GM19238 (cell line): ENCODE measurements around the gene NEURL4.
"Not testable (repeated sequence)": the region's sequence is repeated elsewhere in the genome, so short reads cannot be mapped to it uniquely, and the experiment has no call there.

Experiments used
- DNase-seq: peaks from one replicate; pipeline ENCODE4 v3.0.0; 2011; ENCODE audit warnings: low spot score; ENCODE audit not compliant: insufficient read length

NEURL4 gene

DNA sequence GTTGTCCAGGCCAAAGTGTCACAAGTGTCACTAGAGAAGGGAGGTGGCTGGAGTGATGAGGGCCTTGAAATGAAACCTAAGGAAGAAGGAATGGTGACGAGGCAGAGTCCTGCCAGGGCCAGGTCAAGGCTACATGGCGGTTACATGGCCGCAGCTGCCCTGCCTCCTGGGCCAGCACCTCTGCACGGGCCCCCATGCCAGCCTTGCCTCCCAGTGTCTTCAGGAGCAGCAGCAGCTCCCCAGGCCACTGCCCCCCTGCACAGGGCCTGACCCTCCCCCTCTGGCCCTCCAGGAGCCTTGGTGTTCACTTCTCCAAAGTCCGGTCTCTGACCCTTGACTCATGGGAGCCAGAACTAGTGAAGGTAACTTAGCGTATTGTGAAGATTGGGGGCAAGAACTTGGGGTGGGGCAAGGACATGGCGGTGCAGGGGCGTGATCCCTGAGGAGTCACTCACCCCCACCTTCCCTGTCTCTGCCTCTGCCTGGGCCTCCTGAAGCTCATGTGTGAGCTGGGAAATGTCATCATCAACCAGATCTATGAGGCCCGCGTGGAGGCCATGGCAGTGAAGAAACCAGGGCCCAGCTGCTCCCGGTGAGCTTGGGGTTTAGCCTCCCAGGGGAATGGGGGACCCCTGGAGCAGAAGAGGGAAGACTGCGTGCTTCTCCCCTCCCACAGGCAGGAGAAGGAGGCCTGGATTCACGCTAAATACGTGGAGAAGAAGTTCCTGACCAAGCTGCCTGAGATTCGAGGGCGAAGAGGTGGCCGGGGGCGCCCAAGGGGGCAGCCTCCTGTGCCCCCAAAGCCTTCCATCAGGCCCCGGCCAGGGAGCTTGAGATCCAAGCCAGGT lies 18.7 kb upstream of the NEURL4 start:
- DNase-seq = no peak

- no peak for DNase-seq
Observed at GRCh38 chr17:7346761-7347614, 17.9 kb upstream of the NEURL4 start.

DNA sequence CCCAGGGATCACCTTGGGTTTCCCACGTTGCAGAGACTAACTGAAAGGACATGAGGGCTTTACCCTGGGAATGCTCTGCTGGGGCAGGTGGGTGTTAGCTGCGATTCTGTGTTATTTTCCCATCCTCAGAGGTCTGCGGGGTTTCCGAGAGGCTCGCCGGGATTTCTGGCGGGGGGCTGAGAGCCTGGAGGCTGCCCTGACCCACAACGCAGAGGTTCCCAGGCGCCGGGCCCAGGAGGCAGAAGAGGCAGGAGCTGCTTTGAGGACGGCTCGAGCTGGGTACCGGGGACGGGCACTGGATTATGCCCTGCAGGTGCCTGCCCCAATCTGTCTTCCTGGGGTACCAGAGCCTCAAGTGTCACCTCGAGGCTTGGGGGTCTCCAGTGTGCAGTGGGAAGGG lies 14.1 kb upstream of the NEURL4 start:
- DNase-seq = no peak

DNA sequence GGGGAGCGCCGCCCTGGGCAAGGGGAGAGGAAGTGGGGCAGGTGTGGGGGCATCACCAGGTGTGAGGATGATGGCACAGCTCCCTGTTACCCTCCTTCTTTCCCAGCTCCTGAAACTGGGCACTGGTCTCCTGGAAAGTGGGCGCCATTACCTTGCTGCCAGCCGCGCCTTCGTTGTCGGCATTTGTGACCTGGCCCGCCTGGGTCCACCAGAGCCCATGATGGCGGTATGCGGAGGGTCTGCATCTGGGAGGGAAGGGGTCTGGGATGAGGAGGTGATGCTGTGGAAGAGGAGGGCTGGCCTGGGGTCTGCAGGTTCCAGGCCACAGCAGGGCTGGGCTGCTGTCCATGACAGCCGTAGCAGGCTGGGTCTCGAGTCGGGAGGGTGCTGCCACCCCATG lies 12.7 kb upstream of the NEURL4 start:
- DNase-seq = no peak

GRCh38 chr17:7340179-7340578 lies 11.0 kb upstream of the NEURL4 start:
- no peak for DNase-seq

GRCh38 chr17:7337600-7337999 lies 8.5 kb upstream of the NEURL4 start:
- not testable (repeated sequence) for DNase-seq

DNA sequence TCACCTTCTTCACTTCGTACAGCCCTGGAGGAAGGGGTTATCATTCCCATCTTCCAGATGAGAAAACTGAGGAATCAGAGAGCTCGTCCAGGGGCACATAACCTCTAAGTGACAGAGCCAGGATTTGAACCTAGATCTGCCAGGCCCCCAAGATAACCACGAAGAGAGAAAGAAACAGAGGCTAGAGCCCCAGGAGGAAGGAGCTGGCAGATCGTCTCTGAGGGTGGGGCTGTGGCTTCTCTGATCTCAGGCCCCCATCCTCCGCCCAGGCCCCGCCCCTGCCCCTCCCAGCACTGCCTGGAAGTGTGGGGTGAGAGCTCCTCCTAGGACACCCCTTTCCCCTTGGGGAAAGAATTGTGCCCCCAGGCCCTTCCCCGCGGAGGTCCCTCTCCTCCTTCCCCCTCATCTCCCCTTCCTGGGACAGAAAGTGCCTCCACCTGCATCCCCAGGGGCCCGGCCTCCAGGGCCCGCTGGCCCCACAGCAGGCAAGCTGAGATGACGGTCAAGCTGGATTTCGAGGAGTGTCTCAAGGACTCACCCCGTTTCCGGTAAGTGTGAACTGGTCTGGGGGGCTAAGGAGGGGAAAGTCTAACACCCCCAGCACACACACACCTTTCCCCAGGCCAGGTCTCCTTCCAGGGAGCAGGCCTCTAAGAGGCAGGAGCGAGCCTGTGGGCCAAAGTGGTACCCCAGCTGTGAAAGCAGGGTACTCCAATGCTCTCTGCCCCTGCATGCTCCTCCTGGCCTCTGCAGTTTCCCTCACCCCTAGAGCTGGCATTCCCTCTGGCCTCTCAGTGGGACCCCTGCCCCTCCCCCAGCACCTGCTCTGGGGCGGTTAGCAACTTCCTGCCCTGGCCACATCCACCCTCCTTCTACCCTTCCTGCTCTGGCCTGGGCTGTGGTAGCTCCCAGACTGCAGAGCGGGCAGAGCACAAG lies 7.4 kb upstream of the NEURL4 start, which contains the start of gene ACAP1:
Gene ACAP1 (plus strand): TSS at position 290 of the 936 bp plus-strand sequence. CDS start 206 bp downstream, at position 496.
- peak; percentile 79 for DNase-seq

GRCh38 chr17:7335765-7336164 lies 6.6 kb upstream of the NEURL4 start:
- not testable (repeated sequence) for DNase-seq

DNA sequence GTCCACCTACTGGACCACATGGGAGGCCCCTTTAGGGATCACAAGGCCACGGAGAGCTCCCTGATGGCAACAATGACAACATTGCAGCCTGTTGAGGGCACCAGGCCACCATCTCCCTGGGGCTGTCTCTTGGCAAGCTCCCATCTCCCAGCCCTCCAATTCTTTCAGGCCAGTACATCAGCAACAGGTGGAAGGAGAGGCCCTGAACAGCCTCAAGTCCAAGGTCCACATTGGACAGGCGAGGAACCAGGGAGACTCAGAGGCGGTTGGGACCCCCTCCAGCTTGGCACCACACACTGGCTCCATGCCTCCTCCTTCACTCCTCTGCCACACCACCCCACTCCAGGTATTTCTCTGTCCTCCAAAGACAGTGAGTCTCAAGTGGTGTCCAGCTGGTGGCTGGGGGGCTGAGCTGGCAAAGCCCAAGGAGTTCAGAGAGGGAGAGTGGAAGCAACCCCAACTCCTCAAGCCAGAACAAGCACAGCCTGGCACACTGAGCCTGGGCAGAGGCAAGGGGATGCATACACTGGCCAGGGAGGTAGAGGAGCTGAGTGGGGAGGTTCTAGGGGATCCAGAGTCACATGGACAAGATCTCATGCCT lies 5.9 kb upstream of the NEURL4 start:
- DNase-seq = no peak

- not testable (repeated sequence) for DNase-seq
Observed at GRCh38 chr17:7332600-7333069, 3.5 kb upstream of the NEURL4 start.

DNA sequence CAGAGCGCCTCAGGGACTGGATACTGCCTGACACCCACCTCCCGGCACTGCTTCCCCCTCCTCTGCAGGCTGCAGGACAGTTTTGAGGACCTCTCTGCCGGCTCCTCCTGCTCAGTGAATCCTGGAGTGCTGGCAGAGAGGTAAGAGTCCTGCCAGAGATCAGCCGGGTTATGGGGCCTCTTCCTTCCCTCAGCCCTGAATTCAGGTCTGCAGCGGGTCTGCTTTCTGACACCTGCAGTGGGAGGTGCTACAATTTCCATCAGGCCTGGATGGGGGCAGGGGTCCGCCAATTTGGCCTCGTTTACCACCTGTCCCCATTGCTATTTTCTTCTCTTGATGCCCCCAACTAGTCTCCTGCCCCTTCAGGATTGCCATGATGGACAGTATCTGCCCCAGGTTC lies 3.0 kb upstream of the NEURL4 start:
- no peak for DNase-seq

- no peak for DNase-seq
Observed at GRCh38 chr17:7330638-7331015, 1.5 kb upstream of the NEURL4 start.

GRCh38 chr17:7329997-7330637 lies 982 bp upstream of the NEURL4 start:
- DNase-seq = peak; percentile 87

DNA sequence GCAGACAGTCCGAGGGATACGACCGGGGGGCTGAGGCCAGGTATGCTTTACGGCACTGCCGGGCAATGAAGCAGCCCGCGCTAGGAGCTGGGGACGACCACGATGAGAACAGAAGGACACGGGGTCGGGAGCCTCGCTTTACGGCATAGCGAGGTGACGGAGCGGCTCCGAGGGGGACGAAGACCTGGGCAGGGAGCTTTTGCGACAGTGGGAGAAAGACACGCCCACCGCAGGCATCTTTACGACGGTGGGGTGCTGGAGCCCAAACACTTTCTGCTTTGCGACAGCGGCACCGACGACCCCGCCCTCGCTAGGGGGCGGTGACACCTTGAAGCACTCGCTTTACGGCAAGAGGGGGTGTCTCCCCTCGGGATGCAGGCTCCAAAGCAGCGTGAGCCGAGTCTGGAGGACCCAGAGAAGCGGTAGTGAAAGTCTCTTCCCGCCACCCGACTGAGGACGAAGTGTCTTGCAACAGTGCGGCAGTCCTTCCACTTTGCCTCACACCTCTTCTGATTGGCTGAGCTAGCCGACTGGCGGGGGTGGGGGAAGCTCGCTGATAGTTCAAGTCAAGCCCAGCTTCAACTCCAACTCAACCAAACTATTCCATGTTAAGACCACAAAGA lies 350 bp upstream of the NEURL4 start:
- DNase-seq = peak; percentile 97

DNA sequence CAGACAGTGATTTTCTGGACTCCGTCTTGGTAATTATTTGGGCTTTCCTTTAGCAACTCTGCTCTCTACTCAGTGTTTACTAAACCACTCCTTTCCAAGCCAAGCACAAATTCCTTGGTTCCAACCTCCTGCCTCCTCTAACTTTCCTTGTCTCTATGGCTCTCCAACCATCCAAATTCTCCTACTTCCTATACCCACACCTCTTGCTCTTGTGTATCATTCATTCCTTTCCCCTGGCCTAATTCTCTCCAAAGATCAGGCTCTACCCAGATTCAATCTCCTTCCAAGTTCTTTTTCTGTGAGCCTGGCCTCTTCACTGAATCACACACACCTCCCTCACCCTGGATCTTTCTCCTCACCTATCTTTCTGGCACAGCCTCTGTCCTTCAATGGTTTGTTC lies 1.1 kb downstream of the NEURL4 start:
- no peak for DNase-seq

GRCh38 chr17:7327501-7327900 lies 1.6 kb downstream of the NEURL4 start:
- no peak for DNase-seq

DNA sequence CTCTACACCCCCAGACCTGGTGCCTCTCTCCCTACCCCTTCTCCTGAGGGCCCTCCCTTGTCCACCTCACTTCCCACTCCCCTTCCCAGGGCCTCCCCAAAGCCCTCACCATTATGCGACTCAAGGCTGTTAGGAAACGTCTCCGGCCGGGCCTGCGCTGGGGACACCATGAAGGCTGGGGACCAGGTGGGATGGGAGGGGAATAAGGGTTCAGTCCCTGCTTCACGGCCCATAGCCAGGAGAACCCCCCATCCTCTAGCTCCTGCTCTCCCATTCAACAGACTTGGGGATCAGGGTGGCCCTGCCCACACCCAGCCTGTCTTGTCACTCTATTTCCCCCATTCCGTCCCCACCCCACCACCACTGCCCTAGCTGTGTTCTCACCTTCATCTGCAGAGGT lies 2.1 kb downstream of the NEURL4 start:
- no peak for DNase-seq

- DNase-seq = no peak
Observed at GRCh38 chr17:7326186-7326585, 2.9 kb downstream of the NEURL4 start.

DNA sequence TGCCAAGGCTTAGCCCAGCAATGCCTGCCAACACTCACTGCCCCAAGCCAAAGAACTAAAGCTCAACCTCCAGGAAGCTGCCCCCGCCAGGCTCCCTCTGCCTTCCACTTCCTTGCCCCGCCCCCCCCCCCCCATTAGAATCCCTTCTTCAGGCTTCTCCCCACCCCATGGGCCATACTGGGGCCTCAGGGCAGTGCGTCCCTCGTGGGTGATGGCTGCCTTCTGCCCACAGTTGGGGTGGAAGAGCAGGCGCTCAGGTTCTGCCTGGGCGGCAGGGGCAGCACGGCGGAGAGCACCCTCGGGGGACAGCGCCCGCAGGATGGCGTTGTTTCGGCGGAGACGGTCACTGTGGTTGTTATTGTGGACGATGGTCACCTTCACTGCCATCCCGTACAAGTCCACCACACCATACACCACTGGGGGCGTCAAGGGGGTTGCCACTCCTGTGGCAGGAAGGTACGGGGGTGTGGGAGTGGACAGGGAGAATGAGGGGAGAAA lies 4.1 kb downstream of the NEURL4 start:
- DNase-seq = no peak

- DNase-seq = no peak
Observed at GRCh38 chr17:7324438-7324779, 4.7 kb downstream of the NEURL4 start.
